ENCODE results near the gene ADAM30. TPM values are rescaled to one million over a fixed set of nuclear protein-coding genes. Genes with fewer than 3 reads are reported as not detected.

Gene ADAM30
- not detected for polyA plus RNA-seq (2013, experiment 1 of 2)
- polyA plus RNA-seq (2013, experiment 2 of 2), result not detected

DNA sequence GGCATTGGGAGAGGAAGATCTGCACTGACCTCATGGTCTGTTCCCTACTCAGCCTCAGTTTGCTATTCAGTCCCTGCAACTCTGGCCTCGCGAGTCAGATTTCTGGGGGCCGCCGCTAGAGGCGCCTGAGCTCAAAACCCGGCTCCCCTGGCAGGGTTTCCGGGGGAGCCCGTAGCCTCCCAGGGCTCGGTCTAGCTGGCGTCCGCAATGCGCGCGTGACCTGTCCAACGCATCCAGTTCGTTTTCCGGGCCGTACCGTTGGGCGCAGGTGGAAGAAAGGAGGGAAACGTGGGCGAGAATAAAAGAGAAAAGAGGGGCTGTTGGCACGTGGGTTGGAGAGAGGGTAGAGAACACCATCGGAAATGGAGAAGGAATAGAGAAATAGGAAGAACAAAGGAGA is at the start of gene ADAM30:
Gene ADAM30, minus strand, starts transcription at position 213 of the 400 bp plus-strand sequence. Its CDS starts 179 bp downstream, at position 34.
- no peak within 1 kb of the TSS for H2BK5ac ChIP-seq (ENCODE audit: low read length)
- H2AK5ac ChIP-seq (ENCODE audit: low read length), result no peak within 1 kb of the TSS
- no peak within 1 kb of the TSS for H3K18ac ChIP-seq (ENCODE audit: low read length)
- H3K56ac ChIP-seq (ENCODE audit: low read length), result no peak within 1 kb of the TSS
- H3K27me3 ChIP-seq (ENCODE audit: insufficient read depth, low read length, poor library complexity), result no peaks in the 10 kb centered on the region
- H3K79me2 ChIP-seq (ENCODE audit: control insufficient read depth, insufficient read depth, low read length), result no peaks in the 10 kb centered on the region
- H3K4me1 ChIP-seq (ENCODE audit: control insufficient read depth, low read depth, low read length), result no peaks in the 10 kb centered on the region
- H3K4me2 ChIP-seq (ENCODE audit: low read length), result no peak within 1 kb of the TSS
- H3K9ac ChIP-seq (ENCODE audit: low read length), result no peak within 1 kb of the TSS
- H3K4ac ChIP-seq (ENCODE audit: low read depth, low read length), result no peak within 1 kb of the TSS
- no peak within 1 kb of the TSS for H2BK15ac ChIP-seq (replicated peaks; ENCODE audit: low read depth)
- no peak within 1 kb of the TSS for H3K4me3 ChIP-seq (ENCODE audit: low read length)
- no peak within 1 kb of the TSS for H4K8ac ChIP-seq (ENCODE audit: low read depth, low read length)
- H2BK120ac ChIP-seq (ENCODE audit: low read depth, low read length), result no peak within 1 kb of the TSS
- H3K36me3 ChIP-seq (ENCODE audit: control insufficient read depth, insufficient read depth, low read length), result no peaks in the 10 kb centered on the region
- no peaks in the 10 kb centered on the region for H3K79me1 ChIP-seq (ENCODE audit: low read length)
- H3K23ac ChIP-seq (ENCODE audit: low read length), result no peak within 1 kb of the TSS
- 100% methylated on average over 2 of the region's 24 CpGs for WGBS (ENCODE audit: extremely low coverage, insufficient coverage, low lambda C conversion rate)
- no peak within 1 kb of the TSS for H4K5ac ChIP-seq (ENCODE audit: low read length)
- H3K27ac ChIP-seq (ENCODE audit: low read depth, low read length), result no peak within 1 kb of the TSS
- no peak for DNase-seq

DNA sequence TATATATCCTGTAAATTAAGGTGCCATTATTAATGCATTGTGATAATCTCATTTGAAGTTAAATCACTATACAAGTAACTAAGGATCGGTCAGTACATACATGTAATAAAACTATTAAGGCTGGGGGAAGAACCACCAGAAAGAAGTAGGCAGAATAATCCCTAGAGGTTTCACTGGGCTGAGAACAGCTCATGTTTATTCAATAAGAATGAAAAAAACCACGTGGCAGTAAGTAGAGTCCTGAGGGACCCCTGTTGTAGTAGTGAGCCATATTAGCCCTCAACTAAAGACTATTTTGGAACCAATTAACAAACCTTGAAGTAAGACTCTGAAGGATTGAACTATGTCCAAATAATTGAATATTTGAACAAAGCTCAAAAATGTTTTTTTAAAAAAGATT is 46.9 kb upstream of the ADAM30 start:
- Histone ChIP-seq H3K79me1 (ENCODE audit: low read length) (no peaks in the 10 kb centered on the region), H3K9ac (ENCODE audit: low read length) (no peak overlapping the region), H3K4ac (ENCODE audit: low read depth, low read length) (no peak overlapping the region), H2BK120ac (ENCODE audit: low read depth, low read length) (no peak overlapping the region), H3K18ac (ENCODE audit: low read length) (no peak overlapping the region), H2BK5ac (ENCODE audit: low read length) (no peak overlapping the region), H3K23ac (ENCODE audit: low read length) (no peak overlapping the region), H4K8ac (ENCODE audit: low read depth, low read length) (no peak overlapping the region), H2AK5ac (ENCODE audit: low read length) (no peak overlapping the region), H3K36me3 (ENCODE audit: control insufficient read depth, insufficient read depth, low read length) (peaks cover under 1% of the 10 kb centered on the region), H3K27ac (ENCODE audit: low read depth, low read length) (no peak overlapping the region), H3K4me3 (ENCODE audit: low read length) (no peak overlapping the region), H3K79me2 (ENCODE audit: control insufficient read depth, insufficient read depth, low read length) (no peaks in the 10 kb centered on the region), H3K27me3 (ENCODE audit: insufficient read depth, low read length, poor library complexity) (no peaks in the 10 kb centered on the region), H3K56ac (ENCODE audit: low read length) (no peak overlapping the region), H3K4me1 (ENCODE audit: control insufficient read depth, low read depth, low read length) (no peaks in the 10 kb centered on the region), H2BK15ac (replicated peaks; ENCODE audit: low read depth) (no peak overlapping the region), H4K5ac (ENCODE audit: low read length) (no peak overlapping the region), H3K4me2 (ENCODE audit: low read length) (no peak overlapping the region)
- WGBS (ENCODE audit: extremely low coverage, insufficient coverage, low lambda C conversion rate), result no CpG with 5 or more reads among the region's 2 CpGs
- no peak for DNase-seq

DNA sequence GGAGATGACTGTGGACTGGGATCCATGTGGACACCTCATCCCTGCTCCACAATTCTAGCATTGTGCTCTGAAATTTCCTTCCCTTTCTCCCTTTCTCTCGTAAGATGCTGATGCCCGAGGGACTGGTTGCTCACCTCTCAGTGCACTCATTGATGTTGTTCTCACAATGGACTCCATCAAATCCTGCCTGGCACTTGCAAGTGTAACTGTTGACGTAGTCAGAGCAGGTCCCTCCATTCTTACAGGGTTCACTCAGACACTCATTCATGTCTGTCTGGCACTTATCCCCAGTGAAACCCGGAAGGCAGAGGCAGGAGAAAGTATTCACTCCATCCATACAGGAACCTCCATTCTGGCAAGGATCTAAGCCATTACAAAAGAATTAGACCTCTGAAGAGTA is 45.1 kb upstream of the ADAM30 start:
- Histone ChIP-seq H4K8ac (ENCODE audit: low read depth, low read length) (no peak overlapping the region), H3K18ac (ENCODE audit: low read length) (no peak overlapping the region), H3K9ac (ENCODE audit: low read length) (no peak overlapping the region), H3K4ac (ENCODE audit: low read depth, low read length) (no peak overlapping the region), H3K56ac (ENCODE audit: low read length) (no peak overlapping the region), H2BK120ac (ENCODE audit: low read depth, low read length) (no peak overlapping the region), H2BK15ac (replicated peaks; ENCODE audit: low read depth) (no peak overlapping the region), H3K4me1 (ENCODE audit: control insufficient read depth, low read depth, low read length) (no peaks in the 10 kb centered on the region), H3K4me3 (ENCODE audit: low read length) (no peak overlapping the region), H4K5ac (ENCODE audit: low read length) (no peak overlapping the region), H3K79me1 (ENCODE audit: low read length) (no peaks in the 10 kb centered on the region), H3K79me2 (ENCODE audit: control insufficient read depth, insufficient read depth, low read length) (no peaks in the 10 kb centered on the region), H3K27ac (ENCODE audit: low read depth, low read length) (no peak overlapping the region), H3K36me3 (ENCODE audit: control insufficient read depth, insufficient read depth, low read length) (no peaks in the 10 kb centered on the region), H3K23ac (ENCODE audit: low read length) (no peak overlapping the region), H2BK5ac (ENCODE audit: low read length) (no peak overlapping the region), H2AK5ac (ENCODE audit: low read length) (no peak overlapping the region), H3K4me2 (ENCODE audit: low read length) (no peak overlapping the region), H3K27me3 (ENCODE audit: insufficient read depth, low read length, poor library complexity) (no peaks in the 10 kb centered on the region)
- WGBS (ENCODE audit: extremely low coverage, insufficient coverage, low lambda C conversion rate), result no CpG with 5 or more reads among the region's 4 CpGs
- DNase-seq, result no peak

DNA sequence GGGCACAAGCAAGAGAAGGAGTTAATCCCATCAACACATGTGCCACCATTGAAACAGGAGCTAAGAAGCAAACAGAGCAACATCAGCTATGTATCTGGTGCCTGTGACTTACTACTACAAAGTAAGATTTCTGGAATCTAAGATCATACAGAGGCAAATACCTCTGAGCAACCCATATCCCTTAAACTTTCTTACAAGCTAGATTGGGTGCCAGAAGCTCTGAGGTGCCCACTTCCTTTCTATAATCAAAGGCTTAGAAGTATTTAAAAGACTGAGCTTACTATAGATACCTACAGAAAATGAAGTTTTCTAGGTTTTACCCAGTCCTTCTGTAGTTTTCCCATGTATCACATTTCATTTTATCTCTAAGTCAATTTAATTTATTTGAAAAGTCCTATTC is 44.4 kb upstream of the ADAM30 start:
- Histone ChIP-seq H3K4me3 (ENCODE audit: low read length) (no peak overlapping the region), H2BK120ac (ENCODE audit: low read depth, low read length) (no peak overlapping the region), H3K79me2 (ENCODE audit: control insufficient read depth, insufficient read depth, low read length) (no peaks in the 10 kb centered on the region), H2AK5ac (ENCODE audit: low read length) (no peak overlapping the region), H3K4me2 (ENCODE audit: low read length) (no peak overlapping the region), H2BK15ac (replicated peaks; ENCODE audit: low read depth) (no peak overlapping the region), H3K27me3 (ENCODE audit: insufficient read depth, low read length, poor library complexity) (no peaks in the 10 kb centered on the region), H4K8ac (ENCODE audit: low read depth, low read length) (no peak overlapping the region), H2BK5ac (ENCODE audit: low read length) (no peak overlapping the region), H3K23ac (ENCODE audit: low read length) (no peak overlapping the region), H3K56ac (ENCODE audit: low read length) (no peak overlapping the region), H3K9ac (ENCODE audit: low read length) (no peak overlapping the region), H3K4ac (ENCODE audit: low read depth, low read length) (no peak overlapping the region), H3K4me1 (ENCODE audit: control insufficient read depth, low read depth, low read length) (no peaks in the 10 kb centered on the region), H3K79me1 (ENCODE audit: low read length) (no peaks in the 10 kb centered on the region), H4K5ac (ENCODE audit: low read length) (no peak overlapping the region), H3K18ac (ENCODE audit: low read length) (no peak overlapping the region), H3K27ac (ENCODE audit: low read depth, low read length) (no peak overlapping the region), H3K36me3 (ENCODE audit: control insufficient read depth, insufficient read depth, low read length) (no peaks in the 10 kb centered on the region)
- no peak for DNase-seq

DNA sequence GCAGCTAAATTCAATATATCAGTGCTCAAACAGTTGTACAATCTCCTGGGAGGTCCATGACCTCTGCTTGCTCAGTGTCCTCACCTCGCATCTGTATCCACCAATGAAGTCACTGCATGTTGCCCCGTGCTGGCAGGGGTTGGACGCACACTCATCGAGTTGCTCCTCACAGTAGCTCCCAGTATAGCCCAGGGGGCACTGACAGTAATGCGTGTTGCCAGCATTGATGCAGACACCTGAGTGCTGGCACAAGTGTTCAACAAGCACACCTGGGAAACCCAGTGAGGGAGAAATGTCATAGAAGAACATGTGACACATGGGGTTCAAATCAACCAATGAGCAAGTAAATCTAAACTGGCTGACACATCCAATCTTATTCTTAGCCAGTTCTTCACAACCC is 40.9 kb upstream of the ADAM30 start:
- no peak overlapping the region for H2AK5ac ChIP-seq (ENCODE audit: low read length)
- no peak overlapping the region for H3K9ac ChIP-seq (ENCODE audit: low read length)
- no peak overlapping the region for H3K18ac ChIP-seq (ENCODE audit: low read length)
- H4K8ac ChIP-seq (ENCODE audit: low read depth, low read length), result no peak overlapping the region
- no peak overlapping the region for H3K23ac ChIP-seq (ENCODE audit: low read length)
- H3K27me3 ChIP-seq (ENCODE audit: insufficient read depth, low read length, poor library complexity), result no peaks in the 10 kb centered on the region
- H4K5ac ChIP-seq (ENCODE audit: low read length), result no peak overlapping the region
- H3K79me2 ChIP-seq (ENCODE audit: control insufficient read depth, insufficient read depth, low read length), result no peaks in the 10 kb centered on the region
- no peak overlapping the region for H3K56ac ChIP-seq (ENCODE audit: low read length)
- H3K79me1 ChIP-seq (ENCODE audit: low read length), result no peaks in the 10 kb centered on the region
- no CpG with 5 or more reads among the region's 5 CpGs for WGBS (ENCODE audit: extremely low coverage, insufficient coverage, low lambda C conversion rate)
- no peak overlapping the region for H3K27ac ChIP-seq (ENCODE audit: low read depth, low read length)
- H3K4ac ChIP-seq (ENCODE audit: low read depth, low read length), result no peak overlapping the region
- no peak overlapping the region for H2BK120ac ChIP-seq (ENCODE audit: low read depth, low read length)
- no peaks in the 10 kb centered on the region for H3K4me1 ChIP-seq (ENCODE audit: control insufficient read depth, low read depth, low read length)
- no peak overlapping the region for H3K4me2 ChIP-seq (ENCODE audit: low read length)
- DNase-seq, result no peak
- H2BK5ac ChIP-seq (ENCODE audit: low read length), result no peak overlapping the region
- H3K36me3 ChIP-seq (ENCODE audit: control insufficient read depth, insufficient read depth, low read length), result no peaks in the 10 kb centered on the region
- no peak overlapping the region for H2BK15ac ChIP-seq (replicated peaks; ENCODE audit: low read depth)
- no peak overlapping the region for H3K4me3 ChIP-seq (ENCODE audit: low read length)

DNA sequence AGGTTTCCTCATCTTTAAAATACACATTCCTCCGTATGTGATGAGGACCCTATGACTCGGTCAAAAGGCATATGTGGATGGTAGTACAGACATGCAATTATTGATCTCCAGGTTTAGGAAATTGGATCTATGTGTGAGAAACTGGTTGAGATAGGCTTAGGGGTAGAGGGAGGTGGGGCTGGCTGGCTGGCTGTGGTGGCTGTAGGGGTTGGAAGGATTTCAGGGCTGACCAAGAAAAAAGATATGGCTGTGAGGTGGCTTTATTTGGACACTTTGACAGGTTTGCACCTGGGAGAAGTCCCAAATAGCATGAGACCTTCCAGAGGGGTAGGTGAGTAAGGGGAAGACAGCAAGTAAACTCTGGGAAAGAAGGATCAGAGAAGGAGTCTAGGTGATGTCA is 39.6 kb upstream of the ADAM30 start:
- no peak overlapping the region for H2AK5ac ChIP-seq (ENCODE audit: low read length)
- no peak overlapping the region for H3K4ac ChIP-seq (ENCODE audit: low read depth, low read length)
- no peak overlapping the region for H3K56ac ChIP-seq (ENCODE audit: low read length)
- no peak overlapping the region for H3K27ac ChIP-seq (ENCODE audit: low read depth, low read length)
- no peaks in the 10 kb centered on the region for H3K79me1 ChIP-seq (ENCODE audit: low read length)
- H4K5ac ChIP-seq (ENCODE audit: low read length), result no peak overlapping the region
- no CpG with 5 or more reads among the region's 2 CpGs for WGBS (ENCODE audit: extremely low coverage, insufficient coverage, low lambda C conversion rate)
- no peak overlapping the region for H3K4me2 ChIP-seq (ENCODE audit: low read length)
- H2BK15ac ChIP-seq (replicated peaks; ENCODE audit: low read depth), result no peak overlapping the region
- no peak for DNase-seq
- no peak overlapping the region for H3K9ac ChIP-seq (ENCODE audit: low read length)
- no peak overlapping the region for H2BK120ac ChIP-seq (ENCODE audit: low read depth, low read length)
- H3K79me2 ChIP-seq (ENCODE audit: control insufficient read depth, insufficient read depth, low read length), result no peaks in the 10 kb centered on the region
- H3K36me3 ChIP-seq (ENCODE audit: control insufficient read depth, insufficient read depth, low read length), result no peaks in the 10 kb centered on the region
- H3K4me1 ChIP-seq (ENCODE audit: control insufficient read depth, low read depth, low read length), result no peaks in the 10 kb centered on the region
- H4K8ac ChIP-seq (ENCODE audit: low read depth, low read length), result no peak overlapping the region
- H3K18ac ChIP-seq (ENCODE audit: low read length), result no peak overlapping the region
- H3K4me3 ChIP-seq (ENCODE audit: low read length), result no peak overlapping the region
- H2BK5ac ChIP-seq (ENCODE audit: low read length), result no peak overlapping the region
- no peak overlapping the region for H3K23ac ChIP-seq (ENCODE audit: low read length)
- no peaks in the 10 kb centered on the region for H3K27me3 ChIP-seq (ENCODE audit: insufficient read depth, low read length, poor library complexity)
